ENCODE measurements around the gene SLC27A4. TPM values are rescaled to one million over a fixed set of nuclear protein-coding genes. Genes with fewer than 3 reads are reported as not detected.
A peak's percentile ranks its signal among the peaks of the same experiment; 100 is the strongest.

The SLC27A4 gene
- total RNA-seq, 1 donor from 2014 or later, result 23.9 TPM

GRCh38 chr9:128369024-128369706 lies 28.8 kb downstream of the SLC27A4 start:
- no peak for DNase-seq

GRCh38 chr9:128370367-128370751 lies 30.0 kb downstream of the SLC27A4 start:
- DNase-seq, result no peak

GRCh38 chr9:128370752-128371629 lies 30.7 kb downstream of the SLC27A4 start, which contains the start of gene URM1:
URM1 (plus strand) TSS chr9:128371374; CDS start chr9:128371381, 7 bp downstream.
- DNase-seq, result peak; percentile 98

- DNase-seq, result no peak
These were observed 31.3 kb downstream of the SLC27A4 start for GRCh38 chr9:128371630-128372117.

GRCh38 chr9:128372188-128372641 lies 31.9 kb downstream of the SLC27A4 start:
- peak; percentile 65 for DNase-seq

- DNase-seq, result no peak
These were observed 32.5 kb downstream of the SLC27A4 start for GRCh38 chr9:128372784-128373183.

- peak; percentile 89 for DNase-seq
These were observed 33.9 kb downstream of the SLC27A4 start for GRCh38 chr9:128374221-128374675.

GRCh38 chr9:128375865-128376264 lies 35.5 kb downstream of the SLC27A4 start:
- no peak for DNase-seq

- DNase-seq, result no peak
These were observed 41.9 kb downstream of the SLC27A4 start for GRCh38 chr9:128382261-128382660.

GRCh38 chr9:128383007-128383753 lies 42.9 kb downstream of the SLC27A4 start:
- peak; percentile 44 for DNase-seq

- peak; percentile 47 for DNase-seq
These were observed 43.5 kb downstream of the SLC27A4 start for GRCh38 chr9:128383791-128384190.

- no peak for DNase-seq
These were observed 44.6 kb downstream of the SLC27A4 start for GRCh38 chr9:128384801-128385495.

- no peak for DNase-seq
These were observed 45.5 kb downstream of the SLC27A4 start for GRCh38 chr9:128385496-128386460.

GRCh38 chr9:128388150-128388549 lies 47.8 kb downstream of the SLC27A4 start:
- DNase-seq, result no peak

- no peak for DNase-seq
These were observed 49.2 kb downstream of the SLC27A4 start for GRCh38 chr9:128389395-128390149.

- no peak for DNase-seq
These were observed 50.0 kb downstream of the SLC27A4 start for GRCh38 chr9:128390150-128390812.

GRCh38 chr9:128390813-128391711 lies 50.7 kb downstream of the SLC27A4 start:
- no peak for DNase-seq

GRCh38 chr9:128391956-128392301 lies 51.6 kb downstream of the SLC27A4 start:
- no peak for DNase-seq

Data from occipital lobe (tissue), 2 donors.